IMR-90 (cell line): ENCODE data around the gene GALP. TPM values are rescaled to one million over a fixed set of nuclear protein-coding genes. Genes with fewer than 3 reads are reported as not detected.

Source experiments
- ATAC-seq: fragments of 200-7000 bp; cut with Tn5 transposase; 2 replicates; pipeline ENCODE4 v1.9.1; 2020; ENCODE audit warnings: low read depth, mild to moderate bottlenecking, moderate library complexity
- BruUV-seq: library from RNA; stranded (reverse); fragments of 400-500 nt; replicated peaks from 2 replicates; lab custom pipeline; 2021; lab: Mats Ljungman, UMichigan
- CTCF ChIA-PET: fragments of 300-600 bp; formaldehyde crosslinking; extraction: SDS; loops from one replicate; lab custom pipeline; 2021; ENCODE audit warnings: antibody characterized with exemption; lab: Yijun Ruan, JAX
- POLR2A ChIA-PET: fragments of 300-600 bp; sonication (Branson Sonifier 250); formaldehyde crosslinking; loops from one replicate; lab custom pipeline; 2022; ENCODE audit warnings: antibody characterized with exemption; ENCODE audit not compliant: unreplicated experiment; lab: Charles Lee
- DNase-seq: peaks from one replicate; pipeline ENCODE4 v3.0.0; 2013
- H2AFZ ChIP-seq: replicated peaks from 2 replicates; pipeline ENCODE3; 2013; ENCODE audit warnings: low read length, mild to moderate bottlenecking; ENCODE audit not compliant: poor library complexity
- H2AK5ac ChIP-seq: 2 replicates; pipeline ENCODE4 v1.6.1; 2013; ENCODE audit warnings: low read depth, low read length, inconsistent platforms
- H2AK9ac ChIP-seq: replicated peaks from 2 replicates; pipeline ENCODE3; 2013; ENCODE audit warnings: mild to moderate bottlenecking, low read depth, low read length, moderate library complexity; ENCODE audit not compliant: poor library complexity
- H2BK120ac ChIP-seq: 2 replicates; pipeline ENCODE4 v1.6.1; 2013; ENCODE audit warnings: low read depth, low read length, inconsistent platforms
- H2BK15ac ChIP-seq: 3 replicates; pipeline ENCODE4 v1.6.1; 2013; ENCODE audit warnings: low read depth, low read length, inconsistent platforms
- H2BK20ac ChIP-seq: 2 replicates; pipeline ENCODE4 v1.6.1; 2013; ENCODE audit warnings: low read depth, mild to moderate bottlenecking, inconsistent platforms, low read length, moderate library complexity
- H2BK5ac ChIP-seq: 2 replicates; pipeline ENCODE4 v1.6.1; 2013; ENCODE audit warnings: mild to moderate bottlenecking, low read depth, low read length, inconsistent platforms; ENCODE audit not compliant: poor library complexity, severe bottlenecking
- H3K14ac ChIP-seq: replicated peaks from 2 replicates; pipeline ENCODE4 v1.6.1; 2013; ENCODE audit warnings: low read depth, low read length, inconsistent platforms
- H3K18ac ChIP-seq: 2 replicates; pipeline ENCODE4 v1.6.1; 2013; ENCODE audit warnings: low read depth, low read length, control low read depth
- H3K23ac ChIP-seq: 2 replicates; pipeline ENCODE4 v1.6.1; 2013; ENCODE audit warnings: low read depth, low read length, inconsistent platforms
- H3K27ac ChIP-seq: 2 replicates; pipeline ENCODE4 v1.5.1; 2013; ENCODE audit warnings: mild to moderate bottlenecking, control low read depth, low read length; ENCODE audit not compliant: insufficient read depth
- H3K27me3 ChIP-seq: 2 replicates; pipeline ENCODE4 v1.6.1; 2013; ENCODE audit warnings: low read length; ENCODE audit not compliant: control insufficient read depth, insufficient read depth
- H3K36me3 ChIP-seq: 2 replicates; pipeline ENCODE4 v1.6.1; 2013; ENCODE audit warnings: low read length, mixed read lengths; ENCODE audit not compliant: control insufficient read depth, insufficient read depth
- H3K4ac ChIP-seq: 2 replicates; pipeline ENCODE4 v1.6.1; 2013; ENCODE audit warnings: low read depth, low read length, inconsistent platforms
- H3K4me1 ChIP-seq: 2 replicates; pipeline ENCODE4 v1.6.1; 2013; ENCODE audit warnings: low read length, mixed read lengths; ENCODE audit not compliant: control insufficient read depth, insufficient read depth
- H3K4me2 ChIP-seq: 2 replicates; pipeline ENCODE4 v1.6.1; 2013; ENCODE audit warnings: low read depth, mild to moderate bottlenecking, control low read depth, low read length, moderate library complexity
- H3K4me3 ChIP-seq: 2 replicates; pipeline ENCODE4 v1.5.1; 2013; ENCODE audit warnings: low read depth, mild to moderate bottlenecking, control low read depth, low read length, moderate library complexity; ENCODE audit not compliant: insufficient read depth
- H3K56ac ChIP-seq: 2 replicates; pipeline ENCODE4 v1.6.1; 2013; ENCODE audit warnings: low read length, inconsistent platforms; ENCODE audit not compliant: insufficient read depth; ENCODE audit errors: extremely low read depth
- H3K79me1 ChIP-seq, 2 experiments: 2 replicates each; pipeline ENCODE4 v1.6.1; 2013; ENCODE audit warnings: low read length in 2 of 2, inconsistent platforms in 1 of 2, low read depth in 1 of 2
- H3K9ac ChIP-seq: 2 replicates; pipeline ENCODE4 v1.6.1; 2013; ENCODE audit warnings: low read depth, low read length, control low read depth
- H3K9me1 ChIP-seq: 2 replicates; pipeline ENCODE4 v1.6.1; 2013; ENCODE audit warnings: low read length, inconsistent platforms; ENCODE audit not compliant: insufficient read depth
- H3K9me3 ChIP-seq: 2 replicates; pipeline ENCODE4 v1.6.1; 2013; ENCODE audit warnings: low read length; ENCODE audit not compliant: control insufficient read depth, insufficient read depth
- H4K20me1 ChIP-seq: 2 replicates; pipeline ENCODE4 v1.6.1; 2013; ENCODE audit warnings: low read length, inconsistent platforms; ENCODE audit not compliant: insufficient read depth
- H4K5ac ChIP-seq: 2 replicates; pipeline ENCODE4 v1.6.1; 2013; ENCODE audit warnings: mild to moderate bottlenecking, low read depth, low read length, control low read depth
- H4K8ac ChIP-seq, 2 experiments: 2 replicates each; pipeline ENCODE4 v1.6.1; 2013; ENCODE audit warnings: low read depth in 2 of 2, low read length in 2 of 2, control low read depth in 1 of 2, inconsistent platforms in 1 of 2
- H4K91ac ChIP-seq: 2 replicates; pipeline ENCODE4 v1.6.1; 2013; ENCODE audit warnings: low read depth, low read length, inconsistent platforms; ENCODE audit not compliant: insufficient read depth
- BHLHE40 ChIP-seq: fragments of 150-350 bp; IDR thresholded peaks from 2 replicates; pipeline ENCODE4 v1.6.1; 2016; ENCODE audit warnings: mild to moderate bottlenecking, low read depth, low read length
- CEBPB ChIP-seq: IDR thresholded peaks from 2 replicates; pipeline ENCODE4 v1.6.1; 2012; ENCODE audit warnings: low read depth, low read length, improper control_type of control experiment
- CHD1 ChIP-seq: IDR thresholded peaks from 2 replicates; pipeline ENCODE4 v1.6.1; 2012; ENCODE audit warnings: low read depth, low read length, improper control_type of control experiment
- CTCF ChIP-seq: conservative IDR thresholded peaks from 2 replicates; pipeline ENCODE4 v1.5.1; 2012; ENCODE audit warnings: mild to moderate bottlenecking, low read depth, low read length, improper control_type of control experiment
- ELK1 ChIP-seq: fragments of 150-350 bp; IDR thresholded peaks from 2 replicates; pipeline ENCODE4 v1.6.1; 2016; ENCODE audit warnings: low read depth, mild to moderate bottlenecking, low read length, moderate library complexity, borderline replicate concordance
- FOS ChIP-seq: fragments of 150-350 bp; IDR thresholded peaks from 2 replicates; pipeline ENCODE4 v1.6.1; 2016; ENCODE audit warnings: low read depth, low read length
- MAFK ChIP-seq: IDR thresholded peaks from 2 replicates; pipeline ENCODE4 v1.6.1; 2012; ENCODE audit warnings: low read depth, low read length, improper control_type of control experiment
- MAZ ChIP-seq: IDR thresholded peaks from 2 replicates; pipeline ENCODE4 v1.6.1; 2012; ENCODE audit warnings: low read depth, mild to moderate bottlenecking, low read length, improper control_type of control experiment, moderate library complexity, borderline replicate concordance
- MXI1 ChIP-seq: IDR thresholded peaks from 2 replicates; pipeline ENCODE4 v1.6.1; 2012; ENCODE audit warnings: low read depth, mild to moderate bottlenecking, low read length, moderate library complexity, borderline replicate concordance
- NFE2L2 ChIP-seq: fragments of 150-350 bp; IDR thresholded peaks from 2 replicates; pipeline ENCODE4 v1.6.1; 2016; ENCODE audit warnings: low read depth, mild to moderate bottlenecking, low read length
- POLR2A ChIP-seq: IDR thresholded peaks from 2 replicates; pipeline ENCODE4 v1.6.1; 2012; ENCODE audit warnings: mild to moderate bottlenecking, low read depth, low read length
- RAD21 ChIP-seq: IDR thresholded peaks from 2 replicates; pipeline ENCODE4 v1.6.1; 2012; ENCODE audit warnings: low read length, improper control_type of control experiment
- RCOR1 ChIP-seq: IDR thresholded peaks from 2 replicates; pipeline ENCODE4 v1.6.1; 2012; ENCODE audit warnings: mild to moderate bottlenecking, low read length, improper control_type of control experiment; ENCODE audit not compliant: insufficient replicate concordance
- RFX5 ChIP-seq: IDR thresholded peaks from 2 replicates; pipeline ENCODE4 v1.8.0; 2012; ENCODE audit warnings: low read depth, mild to moderate bottlenecking, low read length, moderate library complexity
- SMC3 ChIP-seq: fragments of 150-350 bp; IDR thresholded peaks from 2 replicates; pipeline ENCODE4 v1.6.1; 2016; ENCODE audit warnings: low read depth, mild to moderate bottlenecking, antibody characterized with exemption, low read length, moderate library complexity
- USF2 ChIP-seq: fragments of 150-350 bp; IDR thresholded peaks from 2 replicates; pipeline ENCODE4 v1.6.1; 2017; ENCODE audit warnings: mild to moderate bottlenecking, antibody characterized with exemption, low read length, low read depth
- WGBS, 2 experiments: methylation state at CpG; one replicate each; pipeline versions ENCODE4 v1.1.5 to v1.1.7; 2013; ENCODE audit warnings: missing lambda C conversion rate in 2 of 2; ENCODE audit not compliant: insufficient read length in 1 of 2; ENCODE audit errors: extremely low coverage in 2 of 2; 5-methylcytosine and 5-hydroxymethylcytosine counted together
- dilution Hi-C: fragments of 300-500 bp; cut with HindIII; formaldehyde crosslinking; loops from one replicate; pipeline ENCODE4 v1.14.3; 2018; ENCODE audit warnings: low sequenced_read_pairs; ENCODE audit not compliant: unreplicated experiment
- in situ Hi-C: fragments of 300-500 bp; cut with MboI; formaldehyde crosslinking; loops from 3 replicates; pipeline ENCODE4 v1.14.3; 2019; ENCODE audit warnings: low sequenced_read_pairs, inconsistent platforms, mixed read lengths
- intact Hi-C: fragments of 100-400 bp; cut with micrococcal nuclease; formaldehyde crosslinking; loops from 2 replicates; pipeline ENCODE4 v1.10.0; 2022
- polyA plus RNA-seq, 3 experiments: library from polyadenylated mRNA; depleted of rRNA; stranded (reverse); fragments of >200 nt; gene quantifications; 2 replicates each; pipeline ENCODE4 v1.2.3, GENCODE V29; 2012; ENCODE audit warnings: low replicate concordance in 1 of 3
- total RNA-seq: library from RNA; depleted of rRNA; stranded (reverse); fragments of >200 nt; gene quantifications from 2 replicates; pipeline ENCODE4 v1.2.3, GENCODE V29; 2012

Gene GALP
- total and polyA plus RNA-seq, 2 of the 4 experiments (the other 2 are of a cell fraction), result not detected

- in situ Hi-C loops, result loop anchor here (25.0 kb wide), 2 partner anchors 460 to 1685 kb away; partner anchors contain the start of genes CDC42EP5, EPN1 and LENG9
- 97% methylated on average over 5 of the region's 22 CpGs; no CpG with 5 or more reads in 1 of the 2 experiments for WGBS, 2 experiments
- POLR2A ChIA-PET, result no interaction called here
These were observed 28.5 kb upstream of the GALP start for GRCh38 chr19:56147307-56147706.

More at GRCh38 chr19:56147307-56147706, 28.5 kb upstream of the GALP start:
- BruUV-seq, result no TSS peak
- Histone ChIP-seq H2BK5ac (no peak overlapping the region), H3K4ac (no peak overlapping the region), H2AK5ac (no peak overlapping the region), H3K4me1 (no peaks in the 10 kb centered on the region; the same call in 1 of the 2 replicates), H2BK120ac (no peak overlapping the region), H3K9ac (no peak overlapping the region), H3K27ac (no peak overlapping the region), H3K79me1 (peaks cover 22 to 42% of the 10 kb centered on the region in 2 experiments), H2BK20ac (no peak overlapping the region), H3K27me3 (no peaks in the 10 kb centered on the region), H2AK9ac (no peak overlapping the region), H3K36me3 (peaks cover 32% of the 10 kb centered on the region), H2BK15ac (no peak overlapping the region), H2AFZ (no peak overlapping the region), H3K18ac (no peak overlapping the region), H3K9me1 (peaks cover 17% of the 10 kb centered on the region; the same call in 1 of the 2 replicates), H3K56ac (no peak overlapping the region), H3K23ac (no peak overlapping the region), H4K5ac (no peak overlapping the region), H3K14ac (no peak overlapping the region), H3K9me3 (no peaks in the 10 kb centered on the region), H4K91ac (no peak overlapping the region), H4K8ac (no peak overlapping the region), H3K4me2 (no peak overlapping the region), H4K20me1 (peaks cover 14% of the 10 kb centered on the region), H3K4me3 (no peak overlapping the region)
- no peak for TF ChIP-seq MAFK
- no peak for TF ChIP-seq FOS
- TF ChIP-seq CEBPB, result no peak
- no peak for TF ChIP-seq MXI1
- no peak for TF ChIP-seq SMC3
- no peak for TF ChIP-seq POLR2A
- TF ChIP-seq RFX5, result no peak
- TF ChIP-seq CTCF, result no peak
- no peak for TF ChIP-seq USF2
- TF ChIP-seq CHD1, result no peak
- no peak for TF ChIP-seq RCOR1
- no peak for TF ChIP-seq BHLHE40
- no peak for TF ChIP-seq NFE2L2
- TF ChIP-seq RAD21, result no peak
- TF ChIP-seq ELK1, result no peak
- TF ChIP-seq MAZ, result no peak
- ATAC-seq (no peak), DNase-seq (no peak)
- intact Hi-C loops, result no loop called here
- CTCF ChIA-PET, result no interaction called here
- dilution Hi-C loops, result no loop called here
